CD4-positive, alpha-beta T cell treated with Interleukin-17A for 1 hour (primary cell): ENCODE data around the gene HECW1.

Experiments
- DNase-seq: peaks from one replicate; pipeline ENCODE4 v3.0.0-alpha.2; 2020

Gene HECW1

GRCh38 chr7:43148161-43148731 is 35.8 kb downstream of the HECW1 start:
- DNase-seq, result no peak

GRCh38 chr7:43151076-43151475 is 38.6 kb downstream of the HECW1 start:
- no peak for DNase-seq

DNA sequence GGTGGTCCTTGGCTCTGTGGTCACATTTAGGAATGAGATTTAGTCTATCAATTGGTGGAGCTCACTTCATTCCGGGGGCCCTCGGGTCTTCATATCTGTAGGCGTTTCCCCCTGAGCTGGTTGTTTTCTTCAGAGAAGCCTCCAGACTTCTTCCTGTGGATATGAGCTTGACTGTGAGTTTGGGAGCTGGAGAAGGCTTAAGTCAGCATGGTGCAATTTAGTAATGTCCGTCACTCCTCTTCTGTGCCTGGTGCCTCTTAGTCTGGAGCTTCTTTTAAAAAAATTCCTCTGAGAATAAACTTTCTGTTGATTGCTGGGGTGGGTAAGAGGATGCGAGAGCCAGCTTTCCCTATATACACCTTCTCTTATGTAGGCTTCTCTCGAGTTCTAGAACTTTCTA is 40.2 kb downstream of the HECW1 start:
- no peak for DNase-seq

DNA sequence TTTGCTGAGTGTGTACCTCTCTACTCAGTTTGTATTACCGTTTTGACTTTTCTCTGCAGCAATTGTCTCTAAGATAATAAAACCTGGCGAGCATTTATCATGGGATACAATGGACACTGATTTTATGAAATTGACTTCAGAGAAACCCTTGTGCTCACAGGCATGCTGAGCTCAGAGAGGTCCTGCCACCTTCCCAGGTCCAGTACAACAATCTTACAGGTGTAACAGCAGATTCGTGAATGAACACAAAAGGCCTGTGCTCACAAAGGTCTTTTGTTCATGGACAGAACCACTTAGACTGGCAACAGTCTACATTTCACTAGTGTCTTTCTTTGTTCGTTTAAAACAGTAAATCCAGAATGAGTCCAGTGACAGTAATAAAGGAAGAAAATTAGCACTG is 43.2 kb downstream of the HECW1 start:
- DNase-seq, result no peak

- no peak for DNase-seq
Measured at GRCh38 chr7:43163885-43164284, 51.4 kb downstream of the HECW1 start.

- DNase-seq, result no peak
Measured at GRCh38 chr7:43164757-43165156, 52.3 kb downstream of the HECW1 start.

DNA sequence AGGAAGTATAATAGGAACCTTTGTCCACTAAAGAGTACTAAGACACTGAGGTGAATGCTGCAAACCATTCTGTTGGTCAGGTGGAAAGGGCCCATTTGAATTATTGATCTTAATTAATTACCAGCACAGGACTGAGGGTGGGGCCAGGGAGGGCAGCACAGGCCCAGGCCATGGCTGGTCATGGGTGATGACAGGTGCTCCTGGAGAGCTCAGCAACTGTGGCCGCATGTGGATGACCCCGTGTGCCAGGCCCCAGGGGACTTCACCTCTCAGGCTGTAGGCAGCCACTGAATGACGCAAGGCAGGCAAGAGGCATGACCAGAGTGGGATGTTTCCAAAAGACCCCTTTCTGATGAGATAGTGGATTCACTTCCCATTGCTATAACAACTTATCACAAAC is 54.2 kb downstream of the HECW1 start:
- no peak for DNase-seq

DNA sequence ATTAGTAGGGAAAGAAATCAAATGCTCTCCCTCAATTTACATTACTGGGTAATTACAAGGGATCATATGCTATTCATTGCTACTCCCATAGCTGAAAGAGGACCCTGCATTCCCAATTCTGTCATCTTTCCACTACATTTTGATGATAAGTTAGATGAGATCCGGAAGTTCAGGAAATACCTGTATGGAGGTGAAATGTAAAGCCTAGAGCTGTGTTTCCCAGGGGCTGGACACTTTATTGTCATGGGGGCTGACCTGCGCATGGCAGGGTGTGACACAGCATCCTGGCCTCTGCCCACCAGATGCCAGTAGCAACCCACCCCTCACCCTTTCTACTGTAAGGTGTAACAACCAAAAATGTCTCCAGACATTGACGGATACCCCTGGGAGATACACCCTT is 56.6 kb downstream of the HECW1 start:
- DNase-seq, result no peak

DNA sequence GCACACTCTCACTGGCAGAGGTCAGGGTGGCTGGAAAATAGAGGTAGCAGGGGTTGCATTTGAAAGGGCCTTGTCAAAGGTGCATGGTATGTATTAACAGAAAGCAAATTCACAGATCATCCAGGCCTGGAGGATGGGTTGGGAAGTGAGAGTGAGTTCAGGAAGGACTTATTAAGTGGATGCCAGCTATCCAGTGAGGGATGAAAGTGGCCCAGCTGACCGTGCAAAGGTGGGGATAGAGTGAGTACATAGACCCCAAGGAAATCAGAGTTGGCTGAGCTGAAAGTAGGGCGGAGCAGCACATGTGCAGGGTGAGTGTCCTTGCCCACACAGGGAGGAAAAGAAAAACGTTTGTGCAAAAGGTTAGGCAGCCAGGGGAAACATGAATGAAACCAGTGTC is 58.1 kb downstream of the HECW1 start:
- no peak for DNase-seq

DNA sequence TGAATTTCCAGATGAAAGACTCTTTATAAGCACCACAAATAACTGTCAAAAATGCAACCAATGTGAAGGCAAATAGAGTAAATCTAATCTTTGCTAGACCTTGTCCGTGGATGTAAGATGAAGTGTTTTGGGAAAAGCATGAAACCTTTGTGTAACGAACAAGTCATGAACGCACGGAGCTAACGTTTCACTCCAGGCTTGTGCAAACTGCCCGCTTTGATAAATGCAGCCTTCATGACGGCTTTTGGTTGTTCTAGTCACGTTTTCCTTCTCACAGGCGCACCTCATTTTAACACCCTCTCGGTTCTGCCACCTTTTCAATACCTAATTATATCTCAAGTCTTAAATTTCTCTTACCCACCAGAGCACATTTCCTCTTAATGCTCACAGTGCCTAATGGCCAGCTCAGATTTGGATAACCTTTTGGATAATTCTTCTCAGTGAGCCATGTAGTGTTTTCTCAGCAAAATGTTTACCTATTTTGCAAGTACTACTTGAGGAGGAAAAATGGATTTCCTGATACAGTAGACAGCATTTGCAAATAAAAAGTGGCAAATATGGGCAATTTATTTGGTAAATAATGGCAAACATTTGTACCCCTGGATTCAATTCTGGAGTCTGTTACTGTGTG is 63.2 kb downstream of the HECW1 start:
- DNase-seq, result no peak

DNA sequence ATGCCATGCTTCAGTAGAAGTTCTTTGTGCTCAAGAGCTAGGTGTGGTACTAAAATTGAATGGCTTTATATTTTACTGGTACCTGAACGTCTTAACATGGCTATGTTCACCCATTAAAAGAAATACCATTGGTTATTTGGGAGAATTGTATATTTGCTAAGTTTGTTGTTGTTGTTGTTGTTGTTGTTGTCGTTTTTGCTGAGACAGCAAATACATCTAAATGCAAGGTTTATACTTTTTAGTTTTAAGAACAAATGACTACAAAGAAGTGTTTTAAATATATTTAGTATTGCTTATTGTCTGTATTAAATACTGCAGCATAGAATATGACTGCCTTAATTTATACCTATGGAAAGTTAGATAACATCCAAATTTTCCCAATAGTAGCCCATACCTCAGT is 66.9 kb downstream of the HECW1 start:
- DNase-seq, result no peak

GRCh38 chr7:43192806-43193460 is 80.5 kb downstream of the HECW1 start:
- no peak for DNase-seq

GRCh38 chr7:43193893-43194292 is 81.4 kb downstream of the HECW1 start:
- no peak for DNase-seq

GRCh38 chr7:43195256-43195655 is 82.8 kb downstream of the HECW1 start:
- no peak for DNase-seq

GRCh38 chr7:43195768-43196167 is 83.3 kb downstream of the HECW1 start:
- DNase-seq, result no peak

- DNase-seq, result no peak
Measured at GRCh38 chr7:43196379-43196778, 83.9 kb downstream of the HECW1 start.

GRCh38 chr7:43198016-43198415 is 85.6 kb downstream of the HECW1 start:
- DNase-seq, result no peak

- DNase-seq, result no peak
Measured at GRCh38 chr7:43198599-43199090, 86.2 kb downstream of the HECW1 start.

- no peak for DNase-seq
Measured at GRCh38 chr7:43199371-43200160, 87.1 kb downstream of the HECW1 start.

- no peak for DNase-seq
Measured at GRCh38 chr7:43201912-43202311, 89.5 kb downstream of the HECW1 start.

- no peak for DNase-seq
Measured at GRCh38 chr7:43204081-43204480, 91.6 kb downstream of the HECW1 start.

DNA sequence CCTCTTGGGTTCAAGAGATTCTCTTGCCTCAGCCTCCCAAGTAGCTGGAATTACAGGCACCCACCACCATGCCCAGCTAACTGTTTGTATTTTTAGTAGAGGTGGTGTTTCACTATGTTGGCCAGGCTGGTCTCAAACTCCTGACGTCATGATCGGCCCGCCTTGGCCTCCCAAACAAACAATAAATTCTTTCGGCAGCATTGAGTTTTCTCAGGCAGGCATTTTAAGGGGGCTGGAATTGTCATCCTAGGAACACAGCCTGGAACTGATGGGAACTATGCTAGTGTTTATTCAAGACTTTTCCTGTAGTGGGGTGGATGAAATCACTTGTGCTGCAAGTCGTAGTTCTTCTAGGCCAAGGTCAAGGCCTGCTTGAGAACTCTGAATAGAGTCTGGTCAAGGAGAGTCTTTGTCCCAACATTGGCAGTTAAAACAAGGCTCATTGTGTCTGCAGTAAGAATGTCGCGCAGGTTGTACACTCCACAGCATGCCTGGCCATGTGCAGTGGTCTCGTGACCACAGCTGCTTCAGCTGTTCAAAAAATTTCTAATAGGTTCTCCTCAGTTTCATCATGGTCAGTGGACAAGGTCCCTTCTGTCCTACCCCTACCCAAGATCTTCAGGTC is 92.8 kb downstream of the HECW1 start:
- no peak for DNase-seq

DNA sequence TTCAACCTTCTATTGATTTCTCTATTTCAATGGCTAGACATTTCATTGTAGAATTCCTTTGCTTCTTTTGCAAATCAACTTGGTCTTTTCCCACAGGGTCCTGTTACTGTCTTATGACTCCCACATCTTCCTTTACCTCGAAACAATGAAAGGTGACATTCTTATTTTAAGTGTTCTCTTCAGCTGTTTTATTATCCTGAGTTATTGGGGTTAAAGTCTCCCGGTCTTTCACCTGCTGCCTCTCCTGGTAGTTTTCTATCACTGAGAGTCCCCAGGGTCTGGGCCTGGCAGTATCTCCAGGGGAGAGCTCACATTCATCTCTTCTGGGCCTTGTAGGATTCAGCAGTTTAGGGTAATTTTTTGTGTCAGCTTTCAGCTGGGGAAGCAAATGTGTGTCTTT is 95.8 kb downstream of the HECW1 start:
- DNase-seq, result no peak
